Measurements from ENCODE around the gene GRM7. TPM values are rescaled to one million over a fixed set of nuclear protein-coding genes. Genes with fewer than 3 reads are reported as not detected.
A peak's percentile ranks its signal among the peaks of the same experiment; 100 is the strongest.

The GRM7 gene
- total RNA-seq, 4 donors from 2014 or later: 0.29 to 15.8 (median 0.67) TPM

DNA sequence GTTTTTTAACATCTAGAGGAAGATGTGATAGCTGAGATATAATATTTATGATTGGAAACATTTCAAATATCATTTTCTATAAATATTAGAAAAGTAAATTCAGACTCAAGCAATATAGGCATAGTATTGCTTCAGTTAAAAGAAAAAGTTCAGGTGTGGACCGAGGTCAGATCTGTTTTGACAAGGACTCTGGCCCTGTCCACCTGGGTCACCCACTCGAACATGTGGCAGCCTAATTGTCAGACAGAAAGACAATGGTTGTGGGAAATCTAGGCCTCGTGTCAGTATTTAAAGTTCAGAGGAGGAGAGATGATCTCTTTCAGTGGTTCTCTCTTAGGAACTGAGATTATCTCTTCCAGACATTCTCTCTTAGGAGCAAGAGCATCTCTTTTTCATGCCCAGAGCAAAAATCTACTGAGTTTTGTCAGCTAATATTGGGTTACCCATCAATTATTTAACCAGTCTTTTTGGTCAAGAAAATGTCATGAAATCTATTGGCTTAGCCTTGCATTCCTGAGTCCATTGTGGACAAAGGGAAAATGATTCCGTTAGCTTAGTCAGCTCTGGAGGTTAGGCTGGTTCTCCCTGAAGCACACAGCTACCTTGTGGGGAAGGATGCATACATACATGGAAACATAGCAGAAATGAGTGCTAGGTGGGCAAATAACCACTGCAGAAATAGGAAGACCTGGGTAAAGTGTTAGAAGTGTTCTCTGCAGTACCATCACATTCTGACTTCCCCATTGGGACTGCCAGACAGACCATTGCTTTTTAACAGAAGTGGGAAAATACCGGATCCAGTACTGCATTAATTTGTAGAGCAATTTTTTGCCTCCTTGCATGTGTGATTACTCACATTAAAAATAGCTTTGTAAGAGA lies 343.3 kb downstream of the GRM7 start:
- DNase-seq: no peak
- H3K27ac ChIP-seq: no peak overlapping the region
- H3K4me3 ChIP-seq: no peak overlapping the region
- H3K36me3 ChIP-seq: no peaks in the 10 kb centered on the region
- TF ChIP-seq POLR2A (IDR thresholded peaks at IDR 0.05): no peak
- TF ChIP-seq, protein P1, sequence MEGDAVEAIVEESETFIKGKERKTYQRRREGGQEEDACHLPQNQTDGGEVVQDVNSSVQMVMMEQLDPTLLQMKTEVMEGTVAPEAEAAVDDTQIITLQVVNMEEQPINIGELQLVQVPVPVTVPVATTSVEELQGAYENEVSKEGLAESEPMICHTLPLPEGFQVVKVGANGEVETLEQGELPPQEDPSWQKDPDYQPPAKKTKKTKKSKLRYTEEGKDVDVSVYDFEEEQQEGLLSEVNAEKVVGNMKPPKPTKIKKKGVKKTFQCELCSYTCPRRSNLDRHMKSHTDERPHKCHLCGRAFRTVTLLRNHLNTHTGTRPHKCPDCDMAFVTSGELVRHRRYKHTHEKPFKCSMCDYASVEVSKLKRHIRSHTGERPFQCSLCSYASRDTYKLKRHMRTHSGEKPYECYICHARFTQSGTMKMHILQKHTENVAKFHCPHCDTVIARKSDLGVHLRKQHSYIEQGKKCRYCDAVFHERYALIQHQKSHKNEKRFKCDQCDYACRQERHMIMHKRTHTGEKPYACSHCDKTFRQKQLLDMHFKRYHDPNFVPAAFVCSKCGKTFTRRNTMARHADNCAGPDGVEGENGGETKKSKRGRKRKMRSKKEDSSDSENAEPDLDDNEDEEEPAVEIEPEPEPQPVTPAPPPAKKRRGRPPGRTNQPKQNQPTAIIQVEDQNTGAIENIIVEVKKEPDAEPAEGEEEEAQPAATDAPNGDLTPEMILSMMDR (IDR thresholded peaks at IDR 0.05): no peak
- H3K27me3 ChIP-seq: no peaks in the 10 kb centered on the region
- intact Hi-C loops (cut with DNase I; ENCODE audit: low total_unique reads): no loop called here
- H3K4me1 ChIP-seq: no peaks in the 10 kb centered on the region
- no peaks in the 10 kb centered on the region for H3K9me3 ChIP-seq

DNA sequence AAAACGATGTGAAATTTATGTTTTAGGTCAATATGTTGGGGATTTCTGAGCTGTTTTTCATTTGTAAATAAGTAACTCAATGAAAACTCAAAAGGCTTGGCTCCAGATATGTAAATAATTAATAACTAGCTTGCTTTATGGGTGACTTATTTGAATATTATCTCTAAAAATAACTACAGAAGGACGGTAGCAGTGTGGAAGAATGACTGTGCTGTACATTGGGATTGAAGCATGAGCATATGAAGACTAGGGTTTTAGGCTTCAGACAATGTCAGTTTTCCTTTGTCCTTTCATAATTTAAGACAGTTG lies 343.9 kb downstream of the GRM7 start:
- H3K36me3 ChIP-seq: no peaks in the 10 kb centered on the region
- peak overlapping the region in 1 of 2 donors; percentile 61 for H3K27ac ChIP-seq
- TF ChIP-seq, protein P1 (IDR thresholded peaks at IDR 0.05): no peak
- TF ChIP-seq POLR2A (IDR thresholded peaks at IDR 0.05): no peak
- DNase-seq: no peak
- no peaks in the 10 kb centered on the region for H3K9me3 ChIP-seq
- H3K27me3 ChIP-seq: no peaks in the 10 kb centered on the region
- intact Hi-C loops (cut with DNase I; ENCODE audit: low total_unique reads): no loop called here
- H3K4me3 ChIP-seq: no peak overlapping the region
- H3K4me1 ChIP-seq: no peaks in the 10 kb centered on the region

DNA sequence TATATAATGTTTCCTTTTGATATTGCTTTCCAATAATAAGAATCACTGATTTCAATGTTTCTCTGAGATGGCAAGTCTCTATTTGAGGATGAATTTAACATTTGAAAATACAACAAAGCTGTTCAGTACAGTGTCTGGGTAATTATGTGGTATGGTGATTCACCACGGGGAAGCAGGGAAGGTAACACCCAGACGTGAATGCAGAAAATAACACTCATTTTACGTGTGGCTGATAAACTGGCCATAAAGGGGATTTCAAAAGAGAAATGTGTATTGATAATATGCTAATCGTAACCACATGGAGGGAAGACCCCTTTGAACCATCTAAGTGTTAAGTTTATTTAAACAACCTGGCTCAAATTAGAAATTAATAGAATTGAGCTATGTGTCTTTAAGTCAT lies 344.6 kb downstream of the GRM7 start:
- peak overlapping the region; percentile 25 to 32 for H3K4me3 ChIP-seq
- H3K4me1 ChIP-seq: no peaks in the 10 kb centered on the region
- TF ChIP-seq, protein P1 (IDR thresholded peaks at IDR 0.05): no peak
- TF ChIP-seq POLR2A (IDR thresholded peaks at IDR 0.05): no peak
- H3K27me3 ChIP-seq: no peaks in the 10 kb centered on the region
- intact Hi-C loops (cut with DNase I; ENCODE audit: low total_unique reads): no loop called here
- no peaks in the 10 kb centered on the region for H3K9me3 ChIP-seq
- no peaks in the 10 kb centered on the region for H3K36me3 ChIP-seq
- H3K27ac ChIP-seq: peak overlapping the region; percentile 36 to 61
- DNase-seq: no peak

DNA sequence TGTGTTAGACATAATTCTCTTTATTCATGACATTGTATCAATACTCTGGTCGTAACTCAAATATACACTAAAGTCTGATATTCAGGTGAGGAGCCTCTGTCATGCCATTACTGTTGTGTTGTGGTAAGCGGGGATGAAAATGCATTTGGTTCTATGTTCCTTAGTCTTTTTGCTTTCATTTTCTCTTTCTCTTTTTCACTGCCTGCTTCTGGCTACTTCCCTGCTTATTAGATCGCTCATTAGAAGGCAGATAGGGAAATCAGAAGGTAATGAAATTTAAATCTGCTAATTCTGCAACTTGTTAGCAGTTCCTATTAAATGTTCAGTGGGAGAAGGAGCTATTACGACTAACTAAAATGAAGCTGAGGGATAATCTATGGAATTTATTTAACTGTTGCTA lies 345.0 kb downstream of the GRM7 start:
- Histone ChIP-seq H3K4me1 (no peaks in the 10 kb centered on the region), H3K27me3 (no peaks in the 10 kb centered on the region), H3K36me3 (no peaks in the 10 kb centered on the region), H3K9me3 (no peaks in the 10 kb centered on the region), H3K4me3 (peak overlapping the region; percentile 25 to 32), H3K27ac (peak overlapping the region; percentile 36 to 61)
- TF ChIP-seq, protein P1 (IDR thresholded peaks at IDR 0.05): no peak
- no peak for TF ChIP-seq POLR2A (IDR thresholded peaks at IDR 0.05)
- no peak for DNase-seq
- intact Hi-C loops (cut with DNase I; ENCODE audit: low total_unique reads): no loop called here

DNA sequence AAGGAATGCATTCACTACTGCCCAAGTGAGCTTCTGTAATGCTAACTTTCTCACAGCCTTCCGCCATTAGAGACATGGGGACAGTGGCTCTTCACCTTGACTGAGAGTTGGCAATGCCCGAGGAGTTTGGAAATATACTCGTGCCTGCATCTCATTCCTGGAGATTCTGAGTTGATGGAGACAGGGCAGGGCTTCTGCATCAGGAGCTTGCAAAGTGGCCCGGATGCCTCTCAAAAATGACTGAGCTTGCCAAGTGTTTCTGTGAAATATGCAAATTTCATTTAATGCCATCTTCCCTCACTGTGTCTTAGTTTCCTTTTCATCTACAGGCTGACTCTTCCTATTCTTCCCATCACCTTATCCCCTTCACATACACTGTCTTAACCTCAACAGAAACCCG lies 346.2 kb downstream of the GRM7 start:
- H3K27ac ChIP-seq: peak overlapping the region in 1 of 2 donors; percentile 32
- DNase-seq: no peak

More for the DNA sequence above, 346.2 kb downstream of the GRM7 start:
- Histone ChIP-seq H3K4me1 (no peaks in the 10 kb centered on the region), H3K36me3 (no peaks in the 10 kb centered on the region), H3K27me3 (no peaks in the 10 kb centered on the region), H3K4me3 (no peak overlapping the region), H3K9me3 (no peaks in the 10 kb centered on the region)
- intact Hi-C loops (cut with DNase I; ENCODE audit: low total_unique reads): no loop called here
- no peak for TF ChIP-seq POLR2A (IDR thresholded peaks at IDR 0.05)
- TF ChIP-seq, protein P1 (IDR thresholded peaks at IDR 0.05): no peak
